GM12864 (cell line): ENCODE results near the gene GTF3C5.

ENCODE experiments used
- DNase-seq: peaks from one replicate; pipeline ENCODE4 v3.0.0-alpha.2; 2011; ENCODE audit warnings: low read depth
- H3K4me3 ChIP-seq: 2 replicates; pipeline ENCODE4 v1.5.1; 2011; ENCODE audit warnings: mild to moderate bottlenecking, low read depth, low read length, control low read depth
- CTCF ChIP-seq: IDR thresholded peaks from 2 replicates; pipeline ENCODE4 v1.5.1; 2011; ENCODE audit warnings: low read depth, mild to moderate bottlenecking, moderate library complexity, low read length, control low read depth, inconsistent platforms; ENCODE audit errors: missing control alignments

Gene GTF3C5

GRCh38 chr9:133030317-133031129 is at the start of gene GTF3C5:
Gene GTF3C5, plus strand, starts transcription at chr9:133030997. Its CDS starts 15 bp downstream, at chr9:133031012.
- H3K4me3 ChIP-seq: peak within 1 kb of the TSS; percentile 63
- peak; percentile 98 for DNase-seq
- no peak for TF ChIP-seq CTCF

- no peak for DNase-seq
- no peak for TF ChIP-seq CTCF
- H3K4me3 ChIP-seq: no peak overlapping the region
Measured at GRCh38 chr9:132982458-132982857, 48.3 kb upstream of the GTF3C5 start.

- H3K4me3 ChIP-seq: no peak overlapping the region
- no peak for DNase-seq
- no peak for TF ChIP-seq CTCF
Measured at GRCh38 chr9:132983491-132984201, 47.2 kb upstream of the GTF3C5 start.

- DNase-seq: no peak
- TF ChIP-seq CTCF: no peak
- H3K4me3 ChIP-seq: no peak overlapping the region
Measured at GRCh38 chr9:132984202-132985070, 46.4 kb upstream of the GTF3C5 start.

GRCh38 chr9:132985071-132985350 is 45.8 kb upstream of the GTF3C5 start:
- no peak overlapping the region for H3K4me3 ChIP-seq
- DNase-seq: no peak
- no peak for TF ChIP-seq CTCF

GRCh38 chr9:132985489-132985888 is 45.3 kb upstream of the GTF3C5 start:
- no peak for DNase-seq
- H3K4me3 ChIP-seq: no peak overlapping the region
- no peak for TF ChIP-seq CTCF
